GM23338 (cell line): ENCODE measurements around the gene FBXO2. TPM values are rescaled to one million over a fixed set of nuclear protein-coding genes. Genes with fewer than 3 reads are reported as not detected.

Source experiments
- ATAC-seq: fragments of 200-7000 bp; cut with Tn5 transposase; 3 replicates; pipeline ENCODE4 v1.9.1; 2020
- DNase-seq: peaks from one replicate; pipeline ENCODE4 v3.0.0-alpha.2; 2015; ENCODE audit warnings: low spot score
- H2AFZ ChIP-seq: fragments of 200-600 bp; sonication (generic); 2 replicates; pipeline ENCODE4 v1.8.0; 2016; ENCODE audit warnings: antibody characterized with exemption, mild to moderate bottlenecking, moderate library complexity
- H3F3A ChIP-seq: fragments of 200-600 bp; sonication (generic); replicated peaks from 2 replicates; pipeline ENCODE4 v1.8.0; 2017; ENCODE audit warnings: antibody characterized with exemption, mixed run types, low read depth
- H3K27ac ChIP-seq: fragments of 200-600 bp; sonication (generic); 2 replicates; pipeline ENCODE4 v1.6.1; 2016; ENCODE audit warnings: low read depth
- H3K27me3 ChIP-seq: fragments of 200-600 bp; sonication (generic); 2 replicates; pipeline ENCODE4 v1.8.0; 2016; ENCODE audit warnings: mild to moderate bottlenecking, mixed run types, moderate library complexity; ENCODE audit not compliant: insufficient read depth
- H3K36me3 ChIP-seq: fragments of 200-600 bp; sonication (generic); 2 replicates; pipeline ENCODE4 v1.8.0; 2016; ENCODE audit warnings: mild to moderate bottlenecking; ENCODE audit not compliant: insufficient read depth
- H3K4me1 ChIP-seq: fragments of 200-600 bp; sonication (generic); 2 replicates; pipeline ENCODE4 v1.8.0; 2016; ENCODE audit warnings: mild to moderate bottlenecking, moderate library complexity; ENCODE audit not compliant: insufficient read depth
- H3K4me2 ChIP-seq: fragments of 200-600 bp; sonication (generic); 2 replicates; pipeline ENCODE4 v1.7.1; 2017; ENCODE audit warnings: mixed run types
- H3K4me3 ChIP-seq: fragments of 200-600 bp; sonication (generic); 2 replicates; pipeline ENCODE4 v1.6.1; 2016; ENCODE audit warnings: mixed run types
- H3K79me2 ChIP-seq: fragments of 200-600 bp; sonication (generic); replicated peaks from 2 replicates; pipeline ENCODE4 v1.8.0; 2017; ENCODE audit warnings: mild to moderate bottlenecking; ENCODE audit not compliant: insufficient read depth
- H3K9me2 ChIP-seq: fragments of 200-600 bp; sonication (generic); 2 replicates; pipeline ENCODE4 v1.8.0; 2017; ENCODE audit not compliant: insufficient read depth
- H4K20me1 ChIP-seq: fragments of 200-600 bp; sonication (generic); replicated peaks from 2 replicates; pipeline ENCODE4 v1.8.0; 2017; ENCODE audit warnings: mild to moderate bottlenecking; ENCODE audit not compliant: insufficient read depth
- H3K27ac Mint-ChIP-seq: 2 replicates; pipeline ENCODE4 v1.8.0; 2020; ENCODE audit warnings: inconsistent platforms, mild to moderate bottlenecking, moderate library complexity, mixed read lengths
- H3K27me3 Mint-ChIP-seq: 3 replicates; pipeline ENCODE4 v1.8.0; 2022; ENCODE audit warnings: low read depth, mild to moderate bottlenecking, moderate library complexity, mixed read lengths, inconsistent platforms; ENCODE audit not compliant: insufficient read depth, poor library complexity
- H3K36me3 Mint-ChIP-seq: 3 replicates; pipeline ENCODE4 v1.8.0; 2021; ENCODE audit warnings: low read depth, mild to moderate bottlenecking, inconsistent platforms, moderate library complexity, mixed read lengths
- H3K4me1 Mint-ChIP-seq: 3 replicates; pipeline ENCODE4 v1.8.0; 2020; ENCODE audit warnings: mild to moderate bottlenecking, inconsistent platforms, mixed read lengths
- H3K4me3 Mint-ChIP-seq: 3 replicates; pipeline ENCODE4 v1.8.0; 2021; ENCODE audit warnings: moderate library complexity, mild to moderate bottlenecking, inconsistent platforms, mixed read lengths
- H3K9me3 Mint-ChIP-seq: 3 replicates; pipeline ENCODE4 v1.8.0; 2020; ENCODE audit warnings: moderate library complexity, mild to moderate bottlenecking, inconsistent platforms, mixed read lengths
- CREB1 ChIP-seq: fragments of 250-450 bp; sonication (Bioruptor Pico); IDR thresholded peaks from 2 replicates; pipeline ENCODE4 v1.5.0; 2020; ENCODE audit warnings: low read depth, mild to moderate bottlenecking, moderate library complexity
- EZH2 ChIP-seq: fragments of 200-600 bp; sonication (generic); IDR thresholded peaks from one replicate; pipeline ENCODE4 v1.8.0; 2017; ENCODE audit warnings: antibody characterized with exemption, mild to moderate bottlenecking, low read depth; ENCODE audit not compliant: unreplicated experiment
- JUNB ChIP-seq: IDR thresholded peaks from one replicate; pipeline ENCODE4 v1.6.1; 2016; ENCODE audit warnings: antibody characterized with exemption; ENCODE audit not compliant: unreplicated experiment
- NANOG ChIP-seq: IDR thresholded peaks from 2 replicates; pipeline ENCODE4 v1.6.1; 2016; ENCODE audit warnings: antibody characterized with exemption, borderline replicate concordance
- STAT1 ChIP-seq: IDR thresholded peaks from one replicate; pipeline ENCODE4 v1.6.1; 2016; ENCODE audit warnings: antibody characterized with exemption; ENCODE audit not compliant: unreplicated experiment
- ZNF114 ChIP-seq: fragments of 250-450 bp; sonication (Bioruptor Pico); IDR thresholded peaks from 2 replicates; pipeline ENCODE4 v1.5.0; 2020; ENCODE audit warnings: mild to moderate bottlenecking, moderate library complexity
- ZNF331 ChIP-seq: fragments of 250-450 bp; sonication (Bioruptor Pico); IDR thresholded peaks from 2 replicates; pipeline ENCODE4 v1.5.0; 2020; ENCODE audit warnings: low read depth, mild to moderate bottlenecking, moderate library complexity
- ZNF462 ChIP-seq: fragments of 250-450 bp; sonication (Bioruptor Pico); IDR thresholded peaks from 2 replicates; pipeline ENCODE4 v1.5.0; 2020; ENCODE audit warnings: mild to moderate bottlenecking, moderate library complexity
- polyA plus RNA-seq: library from polyadenylated mRNA; unstranded; fragments of >200 nt; fragmentation: Nextera tagmentation; extraction: Ambion mirVana; gene quantifications from 2 replicates; pipeline ENCODE4 v1.2.1, GENCODE V29; 2016
- total RNA-seq: library from RNA; depleted of rRNA; stranded (reverse); fragments of >200 nt; shearing (Covaris generic); gene quantifications from 2 replicates; pipeline ENCODE4 v1.2.3, GENCODE V29; 2014
- TF ChIP-seq, protein P1 (sequence below): IDR thresholded peaks from one replicate; pipeline ENCODE4 v1.6.1; 2018; ENCODE audit warnings: antibody characterized with exemption; ENCODE audit not compliant: unreplicated experiment
- TF ChIP-seq, protein P2 (sequence below): IDR thresholded peaks from 2 replicates; pipeline ENCODE4 v1.6.1; 2016; ENCODE audit warnings: antibody characterized with exemption

FBXO2 gene
- total and polyA plus RNA-seq, 2 experiments from 2014 or later, result 44.4 to 84.6 TPM

DNA sequence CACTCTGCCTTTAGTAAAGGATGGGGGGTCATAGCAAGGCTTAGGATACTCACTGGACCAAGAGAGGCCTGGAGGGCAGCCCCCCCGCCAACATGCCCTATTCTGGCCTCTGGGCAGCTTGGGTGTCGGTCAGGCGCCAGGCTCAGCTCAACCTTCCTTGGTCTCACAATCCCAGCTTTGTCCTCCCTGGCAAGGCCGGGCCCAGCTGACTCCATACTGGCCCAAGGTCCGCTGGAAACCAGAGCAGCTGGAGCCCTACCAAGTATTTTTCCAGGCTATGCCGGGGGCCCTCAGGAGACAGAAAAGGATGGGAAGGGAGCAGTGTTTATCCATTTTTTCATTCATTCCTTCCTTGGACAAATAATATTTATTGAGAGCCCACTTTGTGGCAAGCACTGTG lies 6.2 kb downstream of the FBXO2 start:
- no peak overlapping the region for H3K27ac ChIP-seq
- no peak overlapping the region for H3K4me3 ChIP-seq
- peaks cover 22% of the 10 kb centered on the region for H3K4me1 ChIP-seq
- Mint-ChIP-seq H3K27ac (no peak overlapping the region), H3K36me3 (peaks cover 2% of the 10 kb centered on the region; the same call in 1 of the 3 replicates), H3K4me3 (no peak overlapping the region), H3K4me1 (peaks cover 33% of the 10 kb centered on the region), H3K27me3 (peaks cover 22% of the 10 kb centered on the region), H3K9me3 (no peaks in the 10 kb centered on the region; the same call in 2 of the 3 replicates)
- no peaks in the 10 kb centered on the region for H3K27me3 ChIP-seq
- peaks cover 8% of the 10 kb centered on the region for H4K20me1 ChIP-seq
- no peak overlapping the region for H2AFZ ChIP-seq
- peaks cover 14% of the 10 kb centered on the region; the same call in 1 of the 2 replicates for H3F3A ChIP-seq
- ATAC-seq (no peak), DNase-seq (no peak)
- peak overlapping the region; percentile 65; the same call in 1 of the 2 replicates for H3K4me2 ChIP-seq
- TF ChIP-seq, protein P1, sequence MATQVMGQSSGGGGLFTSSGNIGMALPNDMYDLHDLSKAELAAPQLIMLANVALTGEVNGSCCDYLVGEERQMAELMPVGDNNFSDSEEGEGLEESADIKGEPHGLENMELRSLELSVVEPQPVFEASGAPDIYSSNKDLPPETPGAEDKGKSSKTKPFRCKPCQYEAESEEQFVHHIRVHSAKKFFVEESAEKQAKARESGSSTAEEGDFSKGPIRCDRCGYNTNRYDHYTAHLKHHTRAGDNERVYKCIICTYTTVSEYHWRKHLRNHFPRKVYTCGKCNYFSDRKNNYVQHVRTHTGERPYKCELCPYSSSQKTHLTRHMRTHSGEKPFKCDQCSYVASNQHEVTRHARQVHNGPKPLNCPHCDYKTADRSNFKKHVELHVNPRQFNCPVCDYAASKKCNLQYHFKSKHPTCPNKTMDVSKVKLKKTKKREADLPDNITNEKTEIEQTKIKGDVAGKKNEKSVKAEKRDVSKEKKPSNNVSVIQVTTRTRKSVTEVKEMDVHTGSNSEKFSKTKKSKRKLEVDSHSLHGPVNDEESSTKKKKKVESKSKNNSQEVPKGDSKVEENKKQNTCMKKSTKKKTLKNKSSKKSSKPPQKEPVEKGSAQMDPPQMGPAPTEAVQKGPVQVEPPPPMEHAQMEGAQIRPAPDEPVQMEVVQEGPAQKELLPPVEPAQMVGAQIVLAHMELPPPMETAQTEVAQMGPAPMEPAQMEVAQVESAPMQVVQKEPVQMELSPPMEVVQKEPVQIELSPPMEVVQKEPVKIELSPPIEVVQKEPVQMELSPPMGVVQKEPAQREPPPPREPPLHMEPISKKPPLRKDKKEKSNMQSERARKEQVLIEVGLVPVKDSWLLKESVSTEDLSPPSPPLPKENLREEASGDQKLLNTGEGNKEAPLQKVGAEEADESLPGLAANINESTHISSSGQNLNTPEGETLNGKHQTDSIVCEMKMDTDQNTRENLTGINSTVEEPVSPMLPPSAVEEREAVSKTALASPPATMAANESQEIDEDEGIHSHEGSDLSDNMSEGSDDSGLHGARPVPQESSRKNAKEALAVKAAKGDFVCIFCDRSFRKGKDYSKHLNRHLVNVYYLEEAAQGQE, result no peak
- TF ChIP-seq EZH2, result no peak
- no peak for TF ChIP-seq ZNF462 (CRISPR knock-in tag)
- TF ChIP-seq, protein P2, sequence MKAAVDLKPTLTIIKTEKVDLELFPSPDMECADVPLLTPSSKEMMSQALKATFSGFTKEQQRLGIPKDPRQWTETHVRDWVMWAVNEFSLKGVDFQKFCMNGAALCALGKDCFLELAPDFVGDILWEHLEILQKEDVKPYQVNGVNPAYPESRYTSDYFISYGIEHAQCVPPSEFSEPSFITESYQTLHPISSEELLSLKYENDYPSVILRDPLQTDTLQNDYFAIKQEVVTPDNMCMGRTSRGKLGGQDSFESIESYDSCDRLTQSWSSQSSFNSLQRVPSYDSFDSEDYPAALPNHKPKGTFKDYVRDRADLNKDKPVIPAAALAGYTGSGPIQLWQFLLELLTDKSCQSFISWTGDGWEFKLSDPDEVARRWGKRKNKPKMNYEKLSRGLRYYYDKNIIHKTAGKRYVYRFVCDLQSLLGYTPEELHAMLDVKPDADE, result no peak
- no peak for TF ChIP-seq NANOG
- TF ChIP-seq ZNF114 (CRISPR knock-in tag), result no peak
- no peak for TF ChIP-seq ZNF331 (CRISPR knock-in tag)
- no peak for TF ChIP-seq STAT1
- TF ChIP-seq JUNB, result no peak
- no peak for TF ChIP-seq CREB1
- H3K9me2 ChIP-seq, result no peaks in the 10 kb centered on the region
- no peaks in the 10 kb centered on the region for H3K36me3 ChIP-seq
- peaks cover 18% of the 10 kb centered on the region for H3K79me2 ChIP-seq
